SU-DHL-6 (cell line): ENCODE data around the gene DIP2C.

ENCODE experiments used
- CTCF ChIP-seq: fragments of 200-600 bp; sonication (generic); IDR thresholded peaks from one replicate; pipeline ENCODE4 v1.5.1; 2017; ENCODE audit warnings: antibody characterized with exemption, mild to moderate bottlenecking, low read length, moderate library complexity; ENCODE audit not compliant: insufficient read depth, poor library complexity, severe bottlenecking
- EZH2phosphoT487 ChIP-seq: fragments of 200-600 bp; sonication (generic), shearing (Covaris generic); conservative IDR thresholded peaks from 2 replicates; pipeline ENCODE4 v1.6.1; 2018; ENCODE audit warnings: mild to moderate bottlenecking, antibody characterized with exemption, low read length, moderate library complexity, mixed read lengths

GRCh38 chr10:421170-421569 lies 268.3 kb downstream of the DIP2C start:
- no peak for TF ChIP-seq CTCF
- TF ChIP-seq EZH2phosphoT487 = no peak
